B cell (primary cell): ENCODE data around the gene FKBP14. TPM values are rescaled to one million over a fixed set of nuclear protein-coding genes. Genes with fewer than 3 reads are reported as not detected.

Source experiments
- ATAC-seq: fragments of 200-7000 bp; cut with Tn5 transposase; one replicate; pipeline ENCODE4 v1.10.0; 2021; ENCODE audit warnings: low read depth, mild to moderate bottlenecking, moderate number of reproducible peaks, moderate library complexity
- CTCF ChIA-PET: fragments of 350-600 bp; sonication (Branson Sonifier 250); formaldehyde crosslinking; loops from one replicate; lab custom pipeline; 2021; ENCODE audit warnings: antibody characterized with exemption, inconsistent platforms; lab: Charles Lee
- POLR2A ChIA-PET: fragments of 350-600 bp; sonication (Branson Sonifier 250); formaldehyde crosslinking; loops from one replicate; lab custom pipeline; 2021; ENCODE audit warnings: antibody characterized with exemption; lab: Charles Lee
- DNase-seq: peaks from one replicate; pipeline ENCODE4 v3.0.0; 2013
- H2AFZ ChIP-seq: 2 replicates; pipeline ENCODE4 v1.6.1; 2012; ENCODE audit warnings: mild to moderate bottlenecking, low read depth, low read length; ENCODE audit not compliant: insufficient read depth, poor library complexity, severe bottlenecking
- H3K27ac ChIP-seq, 2 donors: 1 replicate in 1 of 2; 2 replicates in 1 of 2; pipeline ENCODE4 v1.5.1; 2012 to 2013; ENCODE audit warnings: low read length in 2 of 2, mild to moderate bottlenecking in 2 of 2, moderate library complexity in 1 of 2
- H3K27me3 ChIP-seq, 4 experiments: fragments of 200-600 bp in 1 of 4; sonication (generic) in 1 of 4; replicated peaks in 1 of 4; 1 replicate in 2 of 4; 2 replicates in 2 of 4; pipeline versions ENCODE4 v1.6.1 to v1.7.0; 2013 to 2016; ENCODE audit warnings: low read length in 3 of 4, mild to moderate bottlenecking in 2 of 4, mixed read lengths in 1 of 4, moderate library complexity in 1 of 4; ENCODE audit not compliant: insufficient read depth in 4 of 4, control insufficient read depth in 3 of 4; ENCODE audit errors: control extremely low read depth in 1 of 4
- H3K36me3 ChIP-seq, 2 experiments: replicated peaks in 1 of 2; 1 replicate in 1 of 2; 2 replicates in 1 of 2; pipeline versions ENCODE4 v1.6.1 to v1.7.1; 2013; ENCODE audit warnings: low read length in 1 of 2; ENCODE audit not compliant: insufficient read depth in 2 of 2, control insufficient read depth in 1 of 2; ENCODE audit errors: control extremely low read depth in 1 of 2, extremely low read depth in 1 of 2
- H3K4me1 ChIP-seq, 2 donors: fragments of 200-600 bp in 1 of 2; sonication (generic) in 1 of 2; 1 replicate in 1 of 2; 2 replicates in 1 of 2; pipeline versions ENCODE4 v1.5.1 to v1.6.1; 2013 to 2017; ENCODE audit warnings: low read length in 2 of 2; ENCODE audit not compliant: control insufficient read depth in 2 of 2, insufficient read depth in 2 of 2
- H3K4me2 ChIP-seq: replicated peaks from 2 replicates; pipeline ENCODE3; 2012; ENCODE audit warnings: mild to moderate bottlenecking, low read depth, low read length; ENCODE audit not compliant: poor library complexity, severe bottlenecking
- H3K4me3 ChIP-seq, 5 experiments: fragments of 200-600 bp in 1 of 5; sonication (generic) in 1 of 5; 1 replicate in 3 of 5; 2 replicates in 2 of 5; pipeline versions ENCODE4 v1.5.1 to v1.7.0; 2011 to 2016; ENCODE audit warnings: low read length in 4 of 5, mild to moderate bottlenecking in 4 of 5, low read depth in 2 of 5, control low read depth in 1 of 5, moderate library complexity in 1 of 5; ENCODE audit not compliant: insufficient read depth in 1 of 5; ENCODE audit errors: control extremely low read depth in 1 of 5, extremely low read depth in 1 of 5
- H3K79me2 ChIP-seq: fragments of 200-600 bp; sonication (generic); one replicate; pipeline ENCODE4 v1.6.0; 2016; ENCODE audit warnings: low read length; ENCODE audit not compliant: control insufficient read depth, insufficient read depth
- H3K9ac ChIP-seq: fragments of 200-600 bp; sonication (generic); 2 replicates; pipeline ENCODE4 v1.6.1; 2017; ENCODE audit warnings: mild to moderate bottlenecking, low read length, moderate library complexity
- H3K9me3 ChIP-seq, 3 donors: one replicate each; pipeline versions ENCODE4 v1.6.1 to v1.7.1; 2013; ENCODE audit warnings: low read length in 2 of 3; ENCODE audit not compliant: control insufficient read depth in 2 of 3, insufficient read depth in 1 of 3; ENCODE audit errors: control extremely low read depth in 1 of 3
- H4K20me1 ChIP-seq: 2 replicates; pipeline ENCODE4 v1.6.0; 2012; ENCODE audit warnings: mild to moderate bottlenecking, low read length; ENCODE audit not compliant: insufficient read depth, control insufficient read depth, poor library complexity, severe bottlenecking
- H3K27ac Mint-ChIP-seq: one replicate; pipeline ENCODE4 v1.8.0; 2021; ENCODE audit warnings: mixed read lengths
- H3K27me3 Mint-ChIP-seq: one replicate; pipeline ENCODE4 v1.8.0; 2021; ENCODE audit warnings: mixed read lengths
- H3K4me1 Mint-ChIP-seq: one replicate; pipeline ENCODE4 v1.8.0; 2021; ENCODE audit warnings: mixed read lengths
- H3K4me3 Mint-ChIP-seq: one replicate; pipeline ENCODE4 v1.8.0; 2021; ENCODE audit warnings: mixed read lengths
- H3K9me3 Mint-ChIP-seq: one replicate; pipeline ENCODE4 v1.8.0; 2022; ENCODE audit warnings: mixed read lengths; ENCODE audit not compliant: insufficient read depth
- EZH2 ChIP-seq: IDR thresholded peaks from 2 replicates; pipeline ENCODE4 v1.6.1; 2012; ENCODE audit warnings: borderline replicate concordance, low read depth, mild to moderate bottlenecking, moderate library complexity, low read length; ENCODE audit not compliant: insufficient read depth, poor library complexity, severe bottlenecking
- WGBS: methylation state at CpG from one replicate; pipeline ENCODE4 v1.1.5; 2013; ENCODE audit warnings: missing lambda C conversion rate; ENCODE audit not compliant: insufficient coverage; 5-methylcytosine and 5-hydroxymethylcytosine counted together
- intact Hi-C: fragments of 100-400 bp; cut with micrococcal nuclease; formaldehyde crosslinking; loops from one replicate; pipeline ENCODE4 v1.10.0; 2022
- polyA plus RNA-seq: library from polyadenylated mRNA; depleted of rRNA; stranded (reverse); fragments of >200 nt; gene quantifications from 2 replicates; pipeline ENCODE4 v1.2.3, GENCODE V29; 2012
- total RNA-seq, 2 donors: library from RNA; stranded (reverse); fragments of 120-200 nt in 1 of 2; gene quantifications; 1 replicate in 1 of 2; 2 replicates in 1 of 2; pipeline versions ENCODE4 v1.2.3 to v1.2.4, GENCODE V29; 2013 to 2022
- TF ChIP-seq, protein P1 (sequence below): fragments of 200-600 bp; IDR thresholded peaks from one replicate; pipeline ENCODE4 v1.8.0; 2022; ENCODE audit warnings: antibody characterized with exemption, mild to moderate bottlenecking

The FKBP14 gene
- total and polyA plus RNA-seq, 2 donors (not counting 1 experiment from before 2014, with no cell fraction given) = 2.8 to 4.2 TPM

DNA sequence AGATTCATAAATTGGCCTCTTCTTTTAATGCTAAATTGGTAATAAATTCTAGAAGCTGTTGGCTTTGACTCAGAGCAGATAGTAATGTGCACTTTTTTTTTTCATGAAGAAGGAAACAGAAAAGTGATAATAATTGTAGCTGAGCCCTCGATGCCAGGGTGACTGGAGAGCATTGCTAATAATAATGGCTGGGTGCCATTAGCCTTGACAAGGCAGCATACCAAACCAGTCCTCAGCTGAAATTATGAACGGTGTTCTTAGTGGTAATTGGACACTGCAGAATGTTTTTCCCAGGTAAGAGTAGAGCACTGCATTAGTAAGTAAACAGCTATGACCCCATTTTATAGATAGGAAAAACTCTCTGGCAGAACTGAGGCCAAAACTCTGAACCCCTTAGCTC lies 20.6 kb upstream of the FKBP14 start:
- Mint-ChIP-seq H3K4me3 (no peak overlapping the region), H3K27ac (no peak overlapping the region), H3K4me1 (no peaks in the 10 kb centered on the region), H3K9me3 (no peaks in the 10 kb centered on the region), H3K27me3 (no peaks in the 10 kb centered on the region)
- Histone ChIP-seq H3K79me2 (no peaks in the 10 kb centered on the region), H3K4me2 (no peak overlapping the region), H3K36me3 (peaks cover 1 to 15% of the 10 kb centered on the region in 2 experiments), H3K4me3 (no peak overlapping the region), H4K20me1 (no peaks in the 10 kb centered on the region), H3K4me1 (no peaks in the 10 kb centered on the region), H3K9me3 (no peaks in the 10 kb centered on the region), H3K9ac (no peak overlapping the region), H2AFZ (no peak overlapping the region), H3K27ac (no peak overlapping the region), H3K27me3 (no peaks in the 10 kb centered on the region)
- WGBS = 100% methylated on average over 2 of the region's 2 CpGs
- no peak for ATAC-seq
- ChIA-PET POLR2A (no interaction called here), CTCF (no interaction called here)
- TF ChIP-seq, protein P1, sequence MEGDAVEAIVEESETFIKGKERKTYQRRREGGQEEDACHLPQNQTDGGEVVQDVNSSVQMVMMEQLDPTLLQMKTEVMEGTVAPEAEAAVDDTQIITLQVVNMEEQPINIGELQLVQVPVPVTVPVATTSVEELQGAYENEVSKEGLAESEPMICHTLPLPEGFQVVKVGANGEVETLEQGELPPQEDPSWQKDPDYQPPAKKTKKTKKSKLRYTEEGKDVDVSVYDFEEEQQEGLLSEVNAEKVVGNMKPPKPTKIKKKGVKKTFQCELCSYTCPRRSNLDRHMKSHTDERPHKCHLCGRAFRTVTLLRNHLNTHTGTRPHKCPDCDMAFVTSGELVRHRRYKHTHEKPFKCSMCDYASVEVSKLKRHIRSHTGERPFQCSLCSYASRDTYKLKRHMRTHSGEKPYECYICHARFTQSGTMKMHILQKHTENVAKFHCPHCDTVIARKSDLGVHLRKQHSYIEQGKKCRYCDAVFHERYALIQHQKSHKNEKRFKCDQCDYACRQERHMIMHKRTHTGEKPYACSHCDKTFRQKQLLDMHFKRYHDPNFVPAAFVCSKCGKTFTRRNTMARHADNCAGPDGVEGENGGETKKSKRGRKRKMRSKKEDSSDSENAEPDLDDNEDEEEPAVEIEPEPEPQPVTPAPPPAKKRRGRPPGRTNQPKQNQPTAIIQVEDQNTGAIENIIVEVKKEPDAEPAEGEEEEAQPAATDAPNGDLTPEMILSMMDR = no peak
- no peak for TF ChIP-seq EZH2
- intact Hi-C loops = no loop called here
- no peak for DNase-seq

DNA sequence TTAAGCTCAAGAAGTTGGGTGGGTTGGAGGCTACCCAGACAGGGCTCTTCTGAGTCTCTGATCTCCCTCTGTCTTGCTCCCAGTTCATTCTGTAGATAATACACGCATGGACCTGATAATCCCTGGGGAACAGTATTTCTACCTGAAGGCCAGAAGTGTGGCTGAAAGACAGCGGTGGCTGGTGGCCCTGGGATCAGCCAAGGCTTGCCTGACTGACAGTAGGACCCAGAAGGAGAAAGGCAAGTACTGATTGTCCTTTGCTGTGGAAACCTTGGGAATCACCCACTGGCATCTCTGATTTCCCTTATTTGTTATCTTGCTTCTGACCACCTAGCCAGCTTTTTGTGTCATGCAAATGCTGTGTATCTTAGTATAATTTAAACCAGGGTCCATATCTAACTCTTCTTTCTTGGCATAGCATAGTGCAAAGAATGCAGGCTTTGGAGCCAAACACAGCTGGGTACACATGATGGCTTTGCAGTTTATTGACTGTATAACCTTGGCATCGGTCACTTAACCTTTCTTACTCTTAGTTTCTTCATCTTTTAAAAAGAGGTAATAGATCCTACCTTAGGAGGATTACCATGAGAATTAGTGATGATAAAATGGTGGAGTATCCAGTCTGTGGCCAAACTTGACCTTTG lies 19.7 kb upstream of the FKBP14 start:
- no peak overlapping the region for H3K4me3 ChIP-seq
- H3K4me2 ChIP-seq = no peak overlapping the region
- no peak overlapping the region for H2AFZ ChIP-seq
- ATAC-seq (no peak), DNase-seq (no peak)
- H4K20me1 ChIP-seq = no peaks in the 10 kb centered on the region
- no peak for TF ChIP-seq EZH2
- TF ChIP-seq, protein P1 = no peak
- H3K4me1 ChIP-seq = no peaks in the 10 kb centered on the region
- H3K36me3 ChIP-seq = peaks cover 1 to 13% of the 10 kb centered on the region in 2 experiments
- H3K9ac ChIP-seq = no peak overlapping the region
- H3K9me3 Mint-ChIP-seq = no peaks in the 10 kb centered on the region
- no peaks in the 10 kb centered on the region for H3K27me3 ChIP-seq
- H3K27ac Mint-ChIP-seq = no peak overlapping the region
- CTCF ChIA-PET = no interaction called here
- no peaks in the 10 kb centered on the region for H3K4me1 Mint-ChIP-seq
- H3K27ac ChIP-seq = no peak overlapping the region
- intact Hi-C loops = no loop called here
- no peaks in the 10 kb centered on the region for H3K9me3 ChIP-seq
- H3K27me3 Mint-ChIP-seq = no peaks in the 10 kb centered on the region
- WGBS = 100% methylated on average over 2 of the region's 3 CpGs
- H3K4me3 Mint-ChIP-seq = no peak overlapping the region
- POLR2A ChIA-PET = no interaction called here
- H3K79me2 ChIP-seq = peaks cover 5% of the 10 kb centered on the region
